DMS153 treated with DMSO at 0.1 percent for 48 hours (cell line): ENCODE data around the gene FAM184A.
"Not testable (repeated sequence)": the region's sequence is repeated elsewhere in the genome, so short reads cannot be mapped to it uniquely, and the experiment has no call there.

Source experiments
- DNase-seq: peaks from one replicate; lab custom pipeline; 2025; ENCODE audit not compliant: unreplicated experiment; lab: John Stamatoyannopoulos, UW

FAM184A gene

DNA sequence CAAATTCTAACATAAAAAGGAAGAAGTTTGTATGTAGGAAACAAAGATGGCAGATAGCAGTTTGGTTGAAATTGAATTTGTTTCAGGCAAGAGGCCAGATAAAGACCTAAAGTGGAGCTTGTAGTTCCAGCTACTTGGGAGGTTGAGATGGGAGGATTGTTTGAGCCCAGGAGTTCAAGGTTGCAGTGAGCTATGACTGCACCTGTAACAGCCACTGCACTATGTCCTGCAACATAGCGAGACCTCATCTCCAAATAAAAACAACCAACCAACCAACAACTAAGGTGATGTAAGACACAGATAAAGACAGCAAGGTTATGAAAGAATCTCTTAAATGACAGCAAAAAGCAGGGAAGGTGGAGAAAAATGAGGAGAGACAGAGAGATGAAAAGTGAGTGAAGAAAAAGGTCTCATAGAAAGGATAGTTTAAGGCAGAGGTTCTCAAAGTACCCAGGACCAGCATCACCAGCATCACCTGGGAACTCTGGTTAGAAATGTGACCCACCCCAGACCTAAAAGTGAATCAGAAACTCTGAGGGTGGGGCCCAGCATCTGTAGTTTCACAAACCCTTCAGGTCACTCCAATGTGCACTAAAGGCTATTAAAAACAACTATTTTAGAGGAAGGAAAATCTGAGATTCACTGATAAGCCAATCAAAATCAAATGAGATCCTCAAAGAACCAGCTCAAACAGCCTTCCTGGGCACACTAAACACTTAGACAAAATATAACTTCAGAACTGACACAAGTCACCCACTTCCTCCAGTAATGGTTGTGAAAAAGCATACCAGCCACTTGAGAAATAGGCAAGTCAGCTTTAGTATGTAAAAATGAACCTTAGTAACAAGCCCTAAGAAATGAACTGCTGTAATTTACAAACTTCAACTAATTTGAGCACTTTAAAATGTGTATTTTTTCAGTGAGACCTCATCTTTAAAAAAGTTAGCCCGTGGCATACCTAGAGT, 57.6 kb downstream of the FAM184A start:
- no peak for DNase-seq

DNA sequence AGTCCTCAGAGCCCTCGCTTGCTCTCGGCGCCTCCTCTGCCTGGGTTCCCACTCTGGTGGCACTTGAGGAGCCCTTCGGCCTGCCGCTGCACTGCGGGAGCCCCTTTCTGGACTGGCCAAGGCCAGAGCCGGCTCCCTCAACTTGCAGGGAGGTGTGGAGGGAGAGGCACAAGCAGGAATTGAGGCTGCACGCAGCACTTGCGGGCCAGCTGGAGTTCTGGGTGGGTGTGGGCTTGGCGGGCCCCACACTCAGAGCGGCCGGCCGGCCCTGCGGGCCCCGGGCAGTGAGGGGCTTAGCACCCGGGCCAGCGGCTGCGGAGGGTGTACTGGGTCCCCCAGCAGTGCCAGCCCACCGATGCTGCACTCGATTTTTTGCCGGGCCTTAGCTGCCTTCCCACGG, 63.3 kb downstream of the FAM184A start:
- not testable (repeated sequence) for DNase-seq

DNA sequence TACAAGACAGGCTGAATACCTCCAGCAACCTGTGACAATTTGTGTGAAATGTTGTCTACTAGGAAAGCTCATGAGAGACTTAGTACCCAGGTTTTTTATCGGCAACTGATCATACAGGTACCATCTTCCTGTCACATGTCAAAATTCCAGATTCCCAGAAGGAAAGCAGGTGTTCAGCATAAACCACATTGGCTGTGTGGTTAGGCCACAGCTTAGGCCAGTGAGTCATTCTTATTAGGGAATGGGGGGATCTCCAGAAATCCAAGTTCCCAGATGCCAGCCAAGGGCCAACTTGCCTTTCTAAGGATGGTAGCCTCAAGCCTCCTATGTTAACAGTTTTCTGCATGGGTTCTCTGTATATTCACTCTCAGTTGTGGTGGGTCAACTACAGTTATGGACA, 65.9 kb downstream of the FAM184A start:
- DNase-seq: no peak

DNA sequence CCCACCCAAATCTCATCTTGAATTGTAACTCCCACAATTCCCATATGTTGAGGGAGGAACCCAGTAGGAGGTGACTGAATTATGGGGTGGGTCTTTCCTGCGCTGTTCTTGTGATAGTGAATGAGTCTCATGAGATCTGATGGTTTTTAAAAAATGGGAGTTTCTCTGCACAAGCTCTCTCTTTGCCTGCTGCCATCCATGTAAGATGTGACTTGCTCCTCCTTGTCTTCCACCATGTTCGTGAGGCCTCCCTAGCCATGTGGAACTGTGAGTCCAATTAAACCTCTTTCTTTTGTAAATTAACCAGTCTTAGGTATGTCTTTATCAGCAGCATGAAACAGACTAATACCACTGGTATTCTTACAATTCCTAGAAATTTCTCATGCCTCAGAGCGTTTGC, 69.2 kb downstream of the FAM184A start:
- not testable (repeated sequence) for DNase-seq

DNA sequence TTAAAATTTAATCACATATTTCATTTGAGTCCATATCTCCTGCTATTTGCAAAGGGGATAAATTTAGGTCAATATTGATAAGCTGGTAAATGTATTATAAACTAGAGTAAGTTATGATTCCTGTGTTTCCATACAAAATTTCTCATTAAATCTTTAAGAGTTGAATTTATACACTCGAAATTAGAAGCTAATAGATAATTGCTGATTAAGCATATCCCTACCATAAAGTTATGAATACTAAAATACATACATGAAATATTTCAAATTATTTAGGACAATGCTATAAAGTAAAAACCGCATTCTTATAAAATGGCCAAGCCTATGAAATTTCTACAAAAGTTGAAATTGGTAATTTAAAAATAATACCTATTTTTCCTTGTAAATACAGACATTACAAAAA, 71.5 kb downstream of the FAM184A start:
- no peak for DNase-seq

DNA sequence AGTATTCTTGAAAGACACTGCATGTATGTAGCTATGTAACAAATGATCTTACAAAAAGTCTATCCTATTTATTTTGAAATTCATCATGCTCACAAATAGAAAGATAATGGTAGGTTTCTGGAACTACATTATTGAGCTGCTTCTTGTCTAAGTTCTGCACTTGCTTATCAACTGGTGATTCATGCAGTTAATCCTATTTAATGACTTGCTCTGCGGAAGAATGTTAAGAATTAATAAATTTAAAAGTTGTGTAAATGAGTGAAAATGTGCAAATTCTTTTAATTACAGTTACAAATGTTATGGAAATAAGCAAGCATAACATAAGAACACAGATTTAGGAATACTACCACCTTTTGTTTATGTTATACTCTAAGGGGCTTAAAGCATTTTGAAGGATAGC, 76.4 kb downstream of the FAM184A start:
- no peak for DNase-seq

DNA sequence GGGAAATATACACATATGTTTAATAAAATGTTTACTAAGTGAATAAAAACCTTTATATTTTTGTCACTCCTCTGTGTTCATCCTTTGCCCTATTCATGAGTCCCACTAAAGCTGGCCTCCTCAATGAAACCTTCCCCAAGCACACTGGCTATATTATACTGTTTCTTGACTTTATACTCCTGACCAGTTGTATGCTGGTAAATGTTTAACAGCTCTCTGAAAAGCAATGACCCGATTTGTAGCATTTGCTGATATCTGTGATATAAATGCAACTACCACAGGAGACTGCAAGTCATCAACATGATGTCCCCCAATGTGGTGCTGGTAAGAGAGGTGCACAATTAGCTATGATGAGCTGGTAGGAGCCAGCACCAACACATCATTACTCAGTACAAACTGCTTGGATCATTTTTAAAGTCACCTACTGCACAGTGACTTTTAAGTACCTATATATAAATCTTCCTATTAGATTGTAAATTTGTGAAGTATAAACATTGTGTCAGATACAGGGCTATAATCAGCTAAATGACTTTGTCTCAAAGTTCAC, 78.9 kb downstream of the FAM184A start:
- DNase-seq: no peak

DNA sequence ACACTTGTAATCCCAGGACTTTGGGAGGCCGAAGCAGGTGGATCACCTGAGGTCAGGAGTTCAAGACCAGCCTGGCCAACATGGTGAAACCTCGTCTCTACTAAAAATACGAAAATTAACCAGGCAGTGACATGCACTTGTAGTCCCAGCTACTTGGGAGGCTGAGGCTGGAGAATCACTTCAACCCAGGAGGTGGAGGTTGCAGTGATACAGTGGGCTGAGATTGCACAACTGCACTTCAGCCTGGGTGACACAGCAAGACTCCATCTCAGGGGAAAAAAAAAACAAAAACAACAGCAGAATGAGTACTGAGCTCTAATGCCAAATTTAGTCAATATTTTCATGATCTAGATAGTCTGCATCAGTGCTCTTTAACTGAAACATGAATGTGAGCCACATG, 81.0 kb downstream of the FAM184A start:
- not testable (repeated sequence) for DNase-seq

DNA sequence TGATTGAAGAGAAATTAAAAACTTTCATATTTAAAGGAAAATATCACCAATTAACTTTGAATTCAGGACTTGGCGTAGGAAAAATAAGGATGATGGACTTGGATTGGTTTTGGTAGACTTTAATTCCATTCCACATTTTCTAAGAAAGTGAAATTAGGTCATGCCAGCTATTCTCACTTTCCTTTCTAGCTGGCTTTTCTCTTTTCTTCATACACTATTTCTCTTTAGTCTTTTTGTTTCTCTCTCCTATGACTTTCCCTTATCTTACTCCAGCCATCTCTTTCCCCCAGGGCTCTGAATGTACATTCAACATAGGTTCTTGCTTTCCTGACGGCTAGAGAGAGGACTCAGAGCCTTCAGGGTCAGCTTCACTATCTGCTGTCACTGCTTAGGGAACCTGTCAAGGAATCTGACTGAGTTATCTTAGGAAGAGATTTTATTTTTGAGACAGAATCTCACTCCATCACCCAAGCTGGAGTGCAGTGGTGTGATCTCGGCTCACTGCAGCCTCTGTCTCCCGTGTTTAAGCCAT, 82.1 kb downstream of the FAM184A start:
- no peak for DNase-seq

DNA sequence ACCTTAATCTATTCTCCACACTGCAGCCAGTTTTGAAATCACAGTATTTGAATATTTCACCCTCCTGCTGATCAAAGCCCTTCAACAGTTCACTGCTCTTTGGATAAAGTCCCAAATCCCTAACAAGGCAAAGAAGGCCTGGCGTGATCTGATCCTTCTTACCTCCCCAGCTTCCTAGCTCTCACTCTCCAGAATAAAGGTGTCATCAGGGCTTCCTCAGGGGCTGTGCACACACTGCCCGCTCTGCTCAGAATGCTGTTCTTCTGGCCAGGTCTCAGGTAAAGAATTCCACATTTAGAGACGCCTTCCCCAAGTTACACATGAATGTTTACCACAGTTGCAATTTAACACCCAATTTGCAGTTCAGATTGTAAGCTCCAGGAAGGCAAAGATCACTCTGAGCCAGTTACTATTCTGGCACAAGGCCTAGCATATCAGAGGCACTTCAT, 84.6 kb downstream of the FAM184A start:
- DNase-seq: no peak

DNA sequence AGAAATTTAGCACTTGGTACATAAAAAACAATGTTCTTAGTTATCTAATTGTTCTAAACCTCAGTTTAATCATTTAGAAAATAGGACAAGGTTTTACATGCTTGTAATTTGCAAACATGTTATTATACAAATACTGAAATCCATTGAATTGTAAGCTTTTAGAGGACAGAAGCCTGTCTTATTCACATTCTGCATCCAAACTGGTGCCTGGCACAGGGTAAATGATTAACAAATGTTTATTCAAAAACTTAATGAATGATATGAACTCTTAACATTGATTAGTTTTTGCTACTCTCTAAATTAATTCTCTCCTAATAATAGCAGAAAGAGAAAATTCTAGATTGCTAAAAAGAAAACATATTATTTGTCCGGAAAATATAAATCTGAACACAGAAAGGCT, 85.1 kb downstream of the FAM184A start:
- no peak for DNase-seq

DNA sequence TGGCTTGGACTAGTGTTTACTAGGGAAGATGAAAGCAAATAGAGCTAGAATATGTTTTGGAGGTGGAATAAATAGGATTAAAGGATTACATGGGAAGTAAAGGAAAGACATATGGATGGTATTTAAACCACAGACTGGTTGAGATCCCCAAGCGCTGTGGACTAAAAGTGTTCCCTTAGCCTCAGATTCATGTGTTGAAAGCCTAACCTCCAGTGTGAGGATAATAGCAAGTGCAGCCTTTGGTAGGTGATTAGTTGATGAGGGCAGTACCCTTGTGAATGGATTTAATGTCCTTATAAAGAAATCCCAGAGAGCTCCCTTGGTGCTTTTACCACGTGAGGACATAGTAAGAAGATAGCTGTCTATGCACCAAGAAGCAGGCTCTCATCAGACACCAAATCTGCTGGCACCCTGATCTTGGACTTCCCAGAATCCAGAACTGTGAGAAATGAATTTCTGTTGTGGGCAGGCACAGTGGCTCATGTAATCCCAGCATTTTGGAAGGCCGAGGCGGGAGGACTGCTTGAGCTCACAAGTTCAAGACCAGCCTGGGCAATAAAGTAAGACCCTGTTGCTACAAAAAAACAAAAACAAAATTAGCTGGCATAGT, 86.2 kb downstream of the FAM184A start:
- no peak for DNase-seq

DNA sequence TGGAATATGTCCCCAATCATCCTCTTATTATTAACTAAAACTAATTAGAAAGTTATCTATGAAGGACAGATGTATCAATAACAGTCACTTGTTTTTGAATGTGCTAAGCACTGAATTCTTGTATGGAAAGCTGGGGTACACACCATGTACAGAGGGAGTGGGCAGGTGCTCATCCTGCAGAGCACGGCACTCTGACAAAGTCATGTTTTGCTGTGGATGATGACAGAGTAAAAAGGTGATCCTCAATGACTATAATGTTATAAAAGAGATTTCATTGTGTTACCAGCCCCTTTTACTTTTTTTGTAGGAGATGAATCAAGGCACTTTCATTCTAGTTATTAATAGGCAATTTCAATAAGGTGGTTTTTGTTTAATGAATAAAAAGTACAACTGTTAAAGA, 92.2 kb downstream of the FAM184A start:
- no peak for DNase-seq

DNA sequence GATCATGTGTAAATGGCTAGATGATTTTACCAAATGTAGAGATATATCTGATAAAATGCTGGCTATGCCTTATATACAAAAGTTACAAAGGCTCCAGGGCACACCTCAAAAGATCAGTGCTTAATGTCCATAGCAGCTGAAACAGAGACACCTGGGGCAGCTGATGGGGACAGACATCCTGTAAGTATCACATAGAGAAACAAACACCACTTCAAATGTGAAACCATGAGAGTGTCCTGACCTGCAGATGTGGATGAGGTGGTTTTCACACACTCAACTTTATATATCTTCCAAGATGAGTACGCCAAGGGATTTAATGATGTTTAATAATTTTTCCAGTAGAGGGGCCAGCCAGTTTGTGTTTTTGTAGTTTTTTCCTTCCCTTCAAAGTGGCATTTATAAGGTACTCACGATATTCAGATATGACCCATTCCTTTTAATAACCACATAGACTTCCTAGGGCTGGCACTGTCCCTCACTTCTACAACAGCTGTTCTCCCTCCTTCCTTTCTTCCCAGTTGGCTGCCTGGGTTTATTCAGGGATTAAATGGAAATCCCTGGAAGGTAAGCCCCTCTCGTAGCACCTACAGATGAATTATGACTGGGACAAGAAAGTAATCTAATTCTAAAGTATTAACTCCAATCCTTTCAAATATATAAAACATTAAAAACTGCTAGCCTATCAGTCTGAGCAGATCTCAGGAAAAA, 93.2 kb downstream of the FAM184A start:
- no peak for DNase-seq

DNA sequence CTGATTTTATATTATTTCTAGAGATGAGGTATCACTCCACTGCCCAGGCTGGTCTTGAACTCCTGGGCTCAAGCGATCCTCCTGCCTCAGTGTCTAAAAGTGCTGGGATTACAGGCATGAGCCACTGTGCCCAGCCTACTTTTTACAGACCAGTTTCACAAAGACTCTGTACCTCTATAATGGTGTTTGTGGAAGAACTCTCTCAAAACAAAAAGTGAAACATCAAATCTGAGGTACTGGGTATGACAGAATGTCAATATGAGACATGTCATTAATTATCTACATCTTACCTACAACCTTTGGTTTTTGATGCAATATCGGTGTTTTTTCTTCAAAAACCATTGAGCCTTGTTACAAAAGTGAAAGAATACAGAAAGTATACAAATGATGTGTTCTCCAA, 94.1 kb downstream of the FAM184A start:
- no peak for DNase-seq

DNA sequence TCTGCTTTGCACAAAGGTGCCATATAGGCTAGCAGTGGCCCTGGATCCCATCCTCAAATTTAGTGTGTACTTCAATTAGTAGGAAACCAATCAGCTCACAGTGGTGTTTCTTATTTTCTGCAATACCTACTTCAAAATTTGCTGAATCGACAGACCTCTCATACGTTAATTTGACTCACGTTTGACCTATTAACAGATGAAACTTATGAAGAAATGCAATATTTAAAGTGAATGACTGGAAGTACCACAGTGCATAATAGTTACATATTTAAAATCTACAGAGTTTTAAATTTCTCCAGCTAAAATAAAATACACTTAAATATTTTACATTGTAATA, 95.9 kb downstream of the FAM184A start:
- DNase-seq: no peak

DNA sequence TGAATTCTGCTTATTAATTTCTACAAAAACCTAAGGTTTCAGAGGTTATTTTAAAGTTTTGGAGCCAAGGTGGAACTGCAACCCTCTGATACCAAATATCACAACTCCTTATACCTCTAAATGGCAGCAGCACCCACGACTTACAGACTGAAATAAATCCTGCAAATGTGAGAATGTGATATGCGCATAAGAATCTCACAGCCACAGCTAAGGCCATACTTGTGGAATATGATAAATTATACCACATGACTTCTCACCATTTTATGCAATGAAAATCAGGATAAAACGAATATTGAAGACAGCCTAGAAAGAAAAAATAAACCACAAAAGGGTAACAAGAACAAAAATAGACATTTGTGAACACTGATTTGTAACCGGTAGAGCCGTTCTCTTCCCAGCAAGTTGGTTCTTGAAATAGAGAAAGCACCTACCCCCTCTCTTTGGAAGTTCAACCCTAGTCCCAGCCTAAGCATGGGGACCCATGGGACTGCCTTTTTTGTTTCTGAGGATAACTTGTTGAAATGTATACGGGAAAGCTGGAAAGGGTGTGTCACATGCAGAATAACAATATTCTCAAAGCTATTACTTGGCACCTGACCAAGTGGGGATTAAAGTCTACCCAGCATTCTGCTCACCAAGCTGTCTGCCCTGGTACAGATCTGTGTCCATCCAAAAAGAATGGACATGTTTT, 96.4 kb downstream of the FAM184A start:
- no peak for DNase-seq

DNA sequence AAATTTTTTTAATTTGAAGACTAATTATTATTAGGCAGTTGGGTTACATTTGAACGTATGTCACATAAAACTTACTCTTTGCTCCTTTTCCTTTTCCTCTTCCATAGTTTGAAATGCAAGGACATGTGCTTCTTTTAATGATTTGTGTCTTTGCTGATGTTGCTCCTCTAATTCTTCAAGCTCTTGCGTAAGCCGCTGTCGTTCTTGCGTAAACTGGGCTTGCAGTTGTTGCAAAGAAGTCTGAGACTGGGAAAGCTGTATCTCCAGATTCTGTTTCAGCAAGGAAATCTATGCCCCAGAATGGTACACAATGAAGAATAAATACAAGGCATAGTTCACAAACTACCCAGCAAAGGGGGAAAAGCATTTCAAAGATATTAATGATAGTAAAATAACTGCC, 98.4 kb downstream of the FAM184A start:
- no peak for DNase-seq

DNA sequence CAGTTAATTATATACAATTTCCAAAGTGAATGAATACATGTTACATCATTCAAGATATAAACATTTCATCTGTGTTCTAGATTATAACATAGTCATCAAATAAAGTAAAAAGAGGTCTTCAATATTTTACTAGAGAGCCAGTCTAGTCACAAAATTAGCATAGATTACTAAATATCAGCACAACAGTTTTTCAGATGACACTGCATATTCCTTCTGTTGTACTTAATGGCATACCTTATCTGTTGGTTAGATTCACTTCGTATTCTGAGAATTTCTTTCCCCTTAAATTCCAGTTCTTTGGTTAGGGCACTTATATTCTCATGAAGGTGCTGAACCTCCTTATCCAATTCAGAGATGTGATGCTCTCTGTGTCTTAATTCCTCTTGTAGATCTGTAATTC, 103.7 kb downstream of the FAM184A start:
- DNase-seq: no peak

DNA sequence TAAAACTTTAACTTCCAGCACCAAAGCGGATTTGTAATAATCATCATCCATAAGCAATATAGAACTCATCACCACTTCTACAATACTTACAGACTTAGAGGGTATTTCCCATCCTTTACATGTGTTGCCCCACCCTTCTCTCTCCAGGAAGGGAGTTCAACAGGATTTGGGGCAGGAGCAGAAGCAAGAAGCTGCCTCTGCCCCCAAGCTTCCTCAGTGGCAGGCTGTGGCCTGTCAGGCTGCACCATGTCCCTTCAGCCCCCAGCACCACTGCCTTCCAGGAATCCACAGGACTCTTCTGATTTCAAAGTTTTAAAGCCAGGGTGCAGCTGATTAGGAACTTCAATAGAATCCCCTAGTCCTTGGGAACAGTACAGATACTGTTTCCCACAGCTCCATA, 106.8 kb downstream of the FAM184A start:
- no peak for DNase-seq

DNA sequence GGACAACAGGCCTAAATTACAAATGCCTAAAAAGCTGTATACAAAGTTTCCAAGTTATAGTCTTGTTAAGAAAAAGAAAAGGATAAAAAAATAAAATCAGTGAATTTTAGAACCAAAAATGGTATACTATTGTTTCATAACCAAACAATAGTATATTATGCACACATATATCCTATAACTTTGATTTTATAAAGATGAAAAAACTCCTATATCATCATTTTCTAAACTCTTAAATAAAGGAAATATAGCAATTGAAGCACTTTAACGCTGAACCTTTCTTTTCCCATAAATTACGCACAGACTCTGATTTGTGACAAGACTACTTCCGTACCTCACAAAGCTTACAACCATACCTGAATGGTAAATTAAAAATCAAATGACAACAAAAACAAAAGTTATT, 107.6 kb downstream of the FAM184A start:
- DNase-seq: no peak
